ENCODE results near the gene TIMM10B.

TIMM10B gene

GRCh38 chr11:6474806-6475500 is 6.3 kb upstream of the TIMM10B start:
- Histone ChIP-seq H3K4me3 (ENCODE audit: low read length) (no peak overlapping the region), H3K36me3 (ENCODE audit: control insufficient read depth, insufficient read depth, low read length) (peaks cover 18% of the 10 kb centered on the region), H3K27ac (ENCODE audit: low read depth, low read length) (peak overlapping the region; percentile 87), H3K9ac (ENCODE audit: low read length) (peak overlapping the region; percentile 80), H3K27me3 (ENCODE audit: control insufficient read depth, insufficient read depth, low read length) (no peaks in the 10 kb centered on the region), H3K4me1 (ENCODE audit: control insufficient read depth, insufficient read depth, low read length) (peaks cover 13% of the 10 kb centered on the region)

DNA sequence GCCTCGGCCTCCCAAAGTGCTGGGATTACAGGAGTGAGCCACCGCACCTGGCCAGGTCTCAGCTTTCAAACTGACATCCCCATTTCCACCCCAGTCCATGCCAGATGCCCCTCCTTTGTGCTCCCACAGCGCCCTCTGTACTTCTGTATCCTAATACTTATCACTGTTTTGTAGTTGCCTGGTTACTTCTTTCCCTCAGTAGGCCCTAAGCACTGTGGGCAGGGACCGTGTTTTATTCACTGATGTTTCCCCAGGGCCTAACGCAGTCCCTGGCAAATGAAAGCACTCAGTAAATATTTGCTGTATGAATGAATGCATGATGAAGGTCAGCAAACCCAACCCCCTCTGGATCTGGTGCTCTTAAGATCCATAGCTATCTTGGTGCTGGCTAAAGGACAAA is 5.4 kb upstream of the TIMM10B start:
- Histone ChIP-seq H3K27ac (ENCODE audit: low read depth, low read length) (no peak overlapping the region), H3K4me1 (ENCODE audit: control insufficient read depth, insufficient read depth, low read length) (peaks cover 21% of the 10 kb centered on the region), H3K4me3 (ENCODE audit: low read length) (no peak overlapping the region), H3K9ac (ENCODE audit: low read length) (no peak overlapping the region), H3K36me3 (ENCODE audit: control insufficient read depth, insufficient read depth, low read length) (peaks cover 18% of the 10 kb centered on the region), H3K27me3 (ENCODE audit: control insufficient read depth, insufficient read depth, low read length) (no peaks in the 10 kb centered on the region)

DNA sequence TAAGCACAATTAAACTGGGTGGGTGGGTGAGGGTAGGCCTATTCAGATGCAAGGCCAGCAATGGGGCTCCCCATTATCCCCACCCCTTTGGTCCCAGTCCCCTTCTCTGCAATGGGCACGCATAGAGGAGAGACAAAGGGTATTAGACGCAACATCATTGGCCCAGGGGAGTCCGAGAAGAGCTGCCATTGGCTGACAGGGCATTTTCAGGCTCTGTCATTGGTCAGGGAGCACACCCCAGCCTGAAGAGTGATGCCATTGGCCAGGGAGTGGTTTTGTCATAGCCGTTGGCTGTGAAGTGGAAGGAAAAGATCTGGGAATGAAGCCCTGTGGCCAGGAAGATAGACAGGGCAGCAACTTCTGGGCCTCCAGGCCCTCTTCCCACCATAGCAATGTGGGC is 4.7 kb upstream of the TIMM10B start:
- H3K27me3 ChIP-seq (ENCODE audit: control insufficient read depth, insufficient read depth, low read length) = no peaks in the 10 kb centered on the region
- H3K4me1 ChIP-seq (ENCODE audit: control insufficient read depth, insufficient read depth, low read length) = peaks cover 21% of the 10 kb centered on the region
- H3K27ac ChIP-seq (ENCODE audit: low read depth, low read length) = no peak overlapping the region
- peaks cover 18% of the 10 kb centered on the region for H3K36me3 ChIP-seq (ENCODE audit: control insufficient read depth, insufficient read depth, low read length)
- no peak overlapping the region for H3K4me3 ChIP-seq (ENCODE audit: low read length)
- no peak overlapping the region for H3K9ac ChIP-seq (ENCODE audit: low read length)

GRCh38 chr11:6480299-6480914 is 894 bp upstream of the TIMM10B start:
- Histone ChIP-seq H3K27me3 (ENCODE audit: control insufficient read depth, insufficient read depth, low read length) (no peaks in the 10 kb centered on the region), H3K4me3 (ENCODE audit: low read length) (peak overlapping the region; percentile 89), H3K27ac (ENCODE audit: low read depth, low read length) (peak overlapping the region; percentile 89), H3K4me1 (ENCODE audit: control insufficient read depth, insufficient read depth, low read length) (peaks cover 18% of the 10 kb centered on the region), H3K9ac (ENCODE audit: low read length) (peak overlapping the region; percentile 85), H3K36me3 (ENCODE audit: control insufficient read depth, insufficient read depth, low read length) (peaks cover 27% of the 10 kb centered on the region)

- Histone ChIP-seq H3K4me1 (ENCODE audit: control insufficient read depth, insufficient read depth, low read length) (peaks cover 18% of the 10 kb centered on the region), H3K36me3 (ENCODE audit: control insufficient read depth, insufficient read depth, low read length) (peaks cover 31% of the 10 kb centered on the region)
These were observed 599 bp downstream of the TIMM10B start for GRCh38 chr11:6481924-6482275.

DNA sequence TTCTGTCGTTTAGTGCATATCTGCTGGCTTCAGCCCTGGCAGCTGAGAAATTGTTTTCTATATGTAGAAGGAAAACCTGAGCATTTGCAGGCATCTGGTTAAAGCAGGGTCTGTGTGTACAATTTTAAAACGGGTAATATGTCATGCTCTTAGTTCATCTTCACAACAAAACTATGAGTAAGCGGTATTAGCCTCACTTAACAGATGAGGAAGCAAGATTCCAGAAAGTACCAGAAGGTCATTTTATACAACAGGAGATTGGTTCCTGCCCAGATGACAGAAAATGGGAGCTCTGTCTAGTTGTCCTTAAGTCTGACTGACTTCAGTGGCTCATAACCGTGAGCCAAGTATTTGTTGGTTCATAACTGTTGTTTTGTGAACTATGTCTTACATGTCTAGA is 1.1 kb downstream of the TIMM10B start:
- H3K27ac ChIP-seq (ENCODE audit: low read depth, low read length) = no peak overlapping the region
- H3K36me3 ChIP-seq (ENCODE audit: control insufficient read depth, insufficient read depth, low read length) = peaks cover 27% of the 10 kb centered on the region

More at GRCh38 chr11:6481924-6482275, 599 bp downstream of the TIMM10B start:
- Histone ChIP-seq H3K27me3 (ENCODE audit: control insufficient read depth, insufficient read depth, low read length) (no peaks in the 10 kb centered on the region), H3K9ac (ENCODE audit: low read length) (peak overlapping the region; percentile 78), H3K27ac (ENCODE audit: low read depth, low read length) (peak overlapping the region; percentile 87), H3K4me3 (ENCODE audit: low read length) (peak overlapping the region; percentile 89)

DNA sequence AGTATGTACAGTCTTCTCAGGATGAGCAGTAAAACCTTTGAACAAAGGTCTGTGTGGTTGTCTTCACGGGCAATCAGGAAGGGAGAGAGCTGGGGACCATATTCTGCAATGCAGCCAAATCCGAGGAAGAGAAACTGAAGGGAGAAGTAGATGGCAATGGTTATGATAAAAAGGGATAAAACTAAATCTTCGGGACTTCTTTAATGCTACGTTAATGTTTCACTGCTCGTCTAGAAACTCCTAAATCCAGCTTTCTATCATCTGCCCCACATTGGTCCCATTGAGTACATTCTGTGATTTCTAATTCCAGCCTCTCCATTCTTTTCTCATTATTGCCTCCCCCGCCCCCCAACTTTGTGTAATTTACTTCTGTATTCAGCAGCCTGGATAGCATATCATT is 1.7 kb downstream of the TIMM10B start:
- Histone ChIP-seq H3K9ac (ENCODE audit: low read length) (no peak overlapping the region), H3K4me3 (ENCODE audit: low read length) (no peak overlapping the region), H3K4me1 (ENCODE audit: control insufficient read depth, insufficient read depth, low read length) (peaks cover 18% of the 10 kb centered on the region), H3K27ac (ENCODE audit: low read depth, low read length) (no peak overlapping the region), H3K27me3 (ENCODE audit: control insufficient read depth, insufficient read depth, low read length) (no peaks in the 10 kb centered on the region), H3K36me3 (ENCODE audit: control insufficient read depth, insufficient read depth, low read length) (peaks cover 22% of the 10 kb centered on the region)

More for the DNA sequence above, 1.1 kb downstream of the TIMM10B start:
- Histone ChIP-seq H3K27me3 (ENCODE audit: control insufficient read depth, insufficient read depth, low read length) (no peaks in the 10 kb centered on the region), H3K4me3 (ENCODE audit: low read length) (peak overlapping the region; percentile 89), H3K9ac (ENCODE audit: low read length) (no peak overlapping the region), H3K4me1 (ENCODE audit: control insufficient read depth, insufficient read depth, low read length) (peaks cover 18% of the 10 kb centered on the region)

GRCh38 chr11:6485661-6486060 is 4.4 kb downstream of the TIMM10B start:
- Histone ChIP-seq H3K27ac (ENCODE audit: low read depth, low read length) (no peak overlapping the region), H3K9ac (ENCODE audit: low read length) (no peak overlapping the region), H3K36me3 (ENCODE audit: control insufficient read depth, insufficient read depth, low read length) (peaks cover 15% of the 10 kb centered on the region), H3K27me3 (ENCODE audit: control insufficient read depth, insufficient read depth, low read length) (no peaks in the 10 kb centered on the region), H3K4me3 (ENCODE audit: low read length) (no peak overlapping the region), H3K4me1 (ENCODE audit: control insufficient read depth, insufficient read depth, low read length) (peaks cover 12% of the 10 kb centered on the region)

GRCh38 chr11:6486256-6486655 is 5.0 kb downstream of the TIMM10B start:
- Histone ChIP-seq H3K27ac (ENCODE audit: low read depth, low read length) (no peak overlapping the region), H3K27me3 (ENCODE audit: control insufficient read depth, insufficient read depth, low read length) (no peaks in the 10 kb centered on the region), H3K4me1 (ENCODE audit: control insufficient read depth, insufficient read depth, low read length) (peaks cover 10% of the 10 kb centered on the region), H3K9ac (ENCODE audit: low read length) (no peak overlapping the region), H3K36me3 (ENCODE audit: control insufficient read depth, insufficient read depth, low read length) (peaks cover 15% of the 10 kb centered on the region), H3K4me3 (ENCODE audit: low read length) (no peak overlapping the region)

DNA sequence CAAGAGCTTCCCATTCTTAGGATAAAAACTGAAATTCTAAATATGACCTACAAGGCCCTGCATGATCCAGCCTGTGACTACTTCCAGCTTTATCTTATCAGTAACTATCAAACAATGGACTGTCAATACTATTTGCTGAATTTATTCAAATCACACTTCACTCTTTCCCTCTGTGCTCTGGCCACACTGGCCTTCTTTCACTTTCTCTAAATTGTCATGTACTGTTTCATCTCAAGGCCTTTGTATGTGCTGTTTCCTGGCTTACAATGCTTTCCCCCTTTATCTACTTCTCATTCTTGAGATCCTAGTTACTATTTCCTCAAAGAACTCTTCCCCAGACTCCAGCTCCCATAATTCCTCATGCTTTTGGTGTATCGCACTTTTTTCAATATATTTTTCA is 5.6 kb downstream of the TIMM10B start:
- Histone ChIP-seq H3K36me3 (ENCODE audit: control insufficient read depth, insufficient read depth, low read length) (peaks cover 15% of the 10 kb centered on the region), H3K27me3 (ENCODE audit: control insufficient read depth, insufficient read depth, low read length) (no peaks in the 10 kb centered on the region), H3K4me3 (ENCODE audit: low read length) (no peak overlapping the region), H3K4me1 (ENCODE audit: control insufficient read depth, insufficient read depth, low read length) (peaks cover 7% of the 10 kb centered on the region), H3K27ac (ENCODE audit: low read depth, low read length) (no peak overlapping the region), H3K9ac (ENCODE audit: low read length) (no peak overlapping the region)

- H3K4me3 ChIP-seq (ENCODE audit: low read length) = no peak overlapping the region
- no peaks in the 10 kb centered on the region for H3K27me3 ChIP-seq (ENCODE audit: control insufficient read depth, insufficient read depth, low read length)
- H3K36me3 ChIP-seq (ENCODE audit: control insufficient read depth, insufficient read depth, low read length) = peaks cover 12% of the 10 kb centered on the region
- H3K27ac ChIP-seq (ENCODE audit: low read depth, low read length) = no peak overlapping the region
- H3K9ac ChIP-seq (ENCODE audit: low read length) = no peak overlapping the region
- H3K4me1 ChIP-seq (ENCODE audit: control insufficient read depth, insufficient read depth, low read length) = no peaks in the 10 kb centered on the region
These were observed 7.0 kb downstream of the TIMM10B start for GRCh38 chr11:6488342-6488741.

- Histone ChIP-seq H3K4me1 (ENCODE audit: control insufficient read depth, insufficient read depth, low read length) (no peaks in the 10 kb centered on the region), H3K27me3 (ENCODE audit: control insufficient read depth, insufficient read depth, low read length) (no peaks in the 10 kb centered on the region), H3K36me3 (ENCODE audit: control insufficient read depth, insufficient read depth, low read length) (peaks cover 12% of the 10 kb centered on the region), H3K4me3 (ENCODE audit: low read length) (no peak overlapping the region), H3K9ac (ENCODE audit: low read length) (no peak overlapping the region), H3K27ac (ENCODE audit: low read depth, low read length) (no peak overlapping the region)
These were observed 7.5 kb downstream of the TIMM10B start for GRCh38 chr11:6488821-6489220.

- Histone ChIP-seq H3K27ac (ENCODE audit: low read depth, low read length) (no peak overlapping the region), H3K9ac (ENCODE audit: low read length) (no peak overlapping the region), H3K36me3 (ENCODE audit: control insufficient read depth, insufficient read depth, low read length) (peaks cover 12% of the 10 kb centered on the region), H3K27me3 (ENCODE audit: control insufficient read depth, insufficient read depth, low read length) (no peaks in the 10 kb centered on the region), H3K4me3 (ENCODE audit: low read length) (no peak overlapping the region), H3K4me1 (ENCODE audit: control insufficient read depth, insufficient read depth, low read length) (no peaks in the 10 kb centered on the region)
These were observed 8.0 kb downstream of the TIMM10B start for GRCh38 chr11:6489306-6489705.

Measured in rectal smooth muscle tissue (tissue), 1 donor.